Endothelial cell of umbilical vein (primary cell): Measurements from ENCODE around the gene RBMS3. TPM values are rescaled to one million over a fixed set of nuclear protein-coding genes. Genes with fewer than 3 reads are reported as not detected.
"Not testable (repeated sequence)": the region's sequence is repeated elsewhere in the genome, so short reads cannot be mapped to it uniquely, and the experiment has no call there.

Experiments used
- BruUV-seq: library from RNA; stranded (reverse); fragments of 400-500 nt; replicated peaks from 2 replicates; lab custom pipeline; 2021; lab: Mats Ljungman, UMichigan
- CTCF ChIA-PET: fragments of 300-600, 350-600 bp; sonication (Branson Sonifier 250); formaldehyde crosslinking; loops from one replicate; lab custom pipeline; 2021; ENCODE audit warnings: antibody characterized with exemption, inconsistent platforms; lab: Charles Lee
- POLR2A ChIA-PET: fragments of 300-600, 350-600 bp; sonication (Branson Sonifier 250); formaldehyde crosslinking; loops from one replicate; lab custom pipeline; 2021; ENCODE audit warnings: antibody characterized with exemption, inconsistent platforms; lab: Charles Lee
- DNase-seq: peaks from one replicate; pipeline ENCODE4 v3.0.0-alpha.2; 2011; ENCODE audit warnings: low read depth, low spot score
- FAIRE-seq: peaks from 2 replicates; lab custom pipeline; 2011; peaks lifted over from hg19 to GRCh38; lab: Jason Lieb, UNC
- H2AFZ ChIP-seq: 2 replicates; pipeline ENCODE4 v1.6.0; 2012; ENCODE audit warnings: low read depth, low read length, control low read depth, inconsistent platforms
- H3K27ac ChIP-seq: 2 replicates; pipeline ENCODE4 v1.5.1; 2011; ENCODE audit warnings: low read depth, mild to moderate bottlenecking, control low read depth, low read length, moderate library complexity; ENCODE audit not compliant: insufficient read depth
- H3K27me3 ChIP-seq, 2 experiments: 2 replicates each; pipeline versions ENCODE4 v1.6.0 to v1.6.1; 2011; ENCODE audit warnings: low read length in 2 of 2, mixed read lengths in 1 of 2; ENCODE audit not compliant: control insufficient read depth in 2 of 2, insufficient read depth in 2 of 2
- H3K36me3 ChIP-seq, 2 experiments: 2 replicates in 1 of 2; 3 replicates in 1 of 2; pipeline ENCODE4 v1.5.1; 2011; ENCODE audit warnings: low read length in 2 of 2, mild to moderate bottlenecking in 1 of 2, moderate library complexity in 1 of 2; ENCODE audit not compliant: control insufficient read depth in 2 of 2, insufficient read depth in 2 of 2; ENCODE audit errors: extremely low read depth in 1 of 2
- H3K4me1 ChIP-seq: 3 replicates; pipeline ENCODE4 v1.5.1; 2011; ENCODE audit warnings: mild to moderate bottlenecking, low read length; ENCODE audit not compliant: control insufficient read depth, insufficient read depth; ENCODE audit errors: extremely low read depth
- H3K4me2 ChIP-seq: 2 replicates; pipeline ENCODE4 v1.6.1; 2011; ENCODE audit warnings: low read length, control low read depth, mixed read lengths; ENCODE audit not compliant: insufficient read depth
- H3K4me3 ChIP-seq, 3 experiments: fragments of 200-600 bp in 1 of 3; sonication (generic), shearing (Covaris generic) in 1 of 3; replicated peaks in 1 of 3; 2 replicates each; pipeline ENCODE4 v1.5.1; 2011 to 2016; ENCODE audit warnings: control low read depth in 3 of 3, low read length in 3 of 3, mild to moderate bottlenecking in 2 of 3, inconsistent platforms in 1 of 3, low read depth in 1 of 3, moderate library complexity in 1 of 3; ENCODE audit not compliant: insufficient read depth in 1 of 3
- H3K79me2 ChIP-seq: 2 replicates; pipeline ENCODE4 v1.6.0; 2012; ENCODE audit warnings: low read length, inconsistent platforms; ENCODE audit not compliant: control insufficient read depth, insufficient read depth
- H3K9ac ChIP-seq: replicated peaks from 2 replicates; pipeline ENCODE3; 2011; ENCODE audit warnings: low read length, control low read depth; ENCODE audit not compliant: insufficient read depth; ENCODE audit errors: extremely low read depth
- H3K9me1 ChIP-seq: replicated peaks from 3 replicates; pipeline ENCODE4 v1.6.0; 2011; ENCODE audit warnings: mild to moderate bottlenecking, low read length; ENCODE audit not compliant: control insufficient read depth, insufficient read depth; ENCODE audit errors: extremely low read depth
- H3K9me3 ChIP-seq: replicated peaks from 2 replicates; pipeline ENCODE4 v1.5.1; 2012; ENCODE audit warnings: low read length, inconsistent platforms; ENCODE audit not compliant: control insufficient read depth, insufficient read depth
- H4K20me1 ChIP-seq: replicated peaks from 2 replicates; pipeline ENCODE3; 2011; ENCODE audit warnings: mild to moderate bottlenecking, low read length; ENCODE audit not compliant: control insufficient read depth, insufficient read depth; ENCODE audit errors: extremely low read depth
- CTCF ChIP-seq, 2 donors: IDR thresholded peaks; 1 replicate in 1 of 2; 2 replicates in 1 of 2; pipeline ENCODE4 v1.5.1; 2011; ENCODE audit warnings: low read length in 2 of 2, mild to moderate bottlenecking in 2 of 2, moderate library complexity in 2 of 2, control low read depth in 1 of 2, inconsistent platforms in 1 of 2, low read depth in 1 of 2; ENCODE audit not compliant: insufficient read depth in 1 of 2; ENCODE audit errors: extremely low read depth in 1 of 2
- MYC ChIP-seq: IDR thresholded peaks from one replicate; pipeline ENCODE4 v1.6.1; 2011; ENCODE audit warnings: mild to moderate bottlenecking, low read depth, low read length
- POLR2A ChIP-seq: IDR thresholded peaks from 2 replicates; pipeline ENCODE4 v1.6.1; 2012; ENCODE audit warnings: low read depth, mild to moderate bottlenecking, control low read depth, low read length
- dilution Hi-C: fragments of 300-500 bp; cut with MboI; formaldehyde crosslinking; loops from one replicate; pipeline ENCODE4 v1.15.0; 2019; ENCODE audit warnings: low sequenced_read_pairs; ENCODE audit not compliant: extremely low pct_ligation_motif_present
- intact Hi-C: fragments of 100-400 bp; cut with micrococcal nuclease; formaldehyde crosslinking; loops from one replicate; pipeline ENCODE4 v1.10.0; 2022
- polyA plus RNA-seq, 4 experiments: library from polyadenylated mRNA; depleted of rRNA in 3 of 4; stranded (reverse) in 3 of 4; unstranded in 1 of 4; fragments of >200 nt; gene quantifications; 2 replicates each; pipeline versions ENCODE4 v1.2.1 to v1.2.3, GENCODE V29; 2011 to 2012; ENCODE audit warnings: missing spikeins in 1 of 4
- total RNA-seq: library from RNA; stranded (reverse); gene quantifications from 2 replicates; pipeline ENCODE4 v1.2.3, GENCODE V29; 2021

Gene RBMS3
- total and polyA plus RNA-seq, 2 donors (not counting 3 experiments of a cell fraction or from before 2014, with no cell fraction given): 13.6 to 42.3 TPM

DNA sequence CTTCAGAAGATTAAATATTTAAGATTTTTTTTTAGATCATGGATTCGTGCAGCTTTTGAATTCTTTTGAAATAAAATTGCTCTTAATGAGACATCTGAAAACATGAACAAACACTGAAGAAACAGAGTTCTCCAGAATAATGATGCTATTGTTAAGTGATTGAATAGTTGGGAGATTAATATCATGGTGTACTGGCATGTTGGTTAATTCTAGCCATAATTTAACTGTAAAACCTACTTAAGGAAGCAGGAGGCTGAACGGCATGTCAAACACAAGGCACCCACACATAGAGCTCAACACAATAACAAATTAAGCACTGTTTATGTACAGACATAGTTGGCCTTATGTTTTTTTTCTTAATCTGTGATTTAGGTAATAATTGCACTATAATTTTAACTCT lies 185.6 kb downstream of the RBMS3 start:
- Histone ChIP-seq H3K27me3 (no peaks in the 10 kb centered on the region), H3K36me3 (no peaks in the 10 kb centered on the region), H3K9ac (no peak overlapping the region), H3K4me1 (no peaks in the 10 kb centered on the region), H3K4me2 (no peak overlapping the region), H2AFZ (no peak overlapping the region), H3K79me2 (peaks cover 2% of the 10 kb centered on the region), H4K20me1 (no peaks in the 10 kb centered on the region), H3K27ac (no peak overlapping the region), H3K9me1 (no peaks in the 10 kb centered on the region), H3K9me3 (no peaks in the 10 kb centered on the region), H3K4me3 (no peak overlapping the region)
- dilution Hi-C loops (no loop called here), intact Hi-C loops (no loop called here)
- TF ChIP-seq POLR2A: no peak
- BruUV-seq: no TSS peak
- POLR2A ChIA-PET: no interaction called here
- DNase-seq: no peak
- FAIRE-seq: no peak
- CTCF ChIA-PET: interaction anchor here (1.0 to 1.5 kb wide), 4 partner anchors 8 to 99 kb away, joined by 3 to 5 read pairs (median 3); no protein-coding TSS in a partner anchor

DNA sequence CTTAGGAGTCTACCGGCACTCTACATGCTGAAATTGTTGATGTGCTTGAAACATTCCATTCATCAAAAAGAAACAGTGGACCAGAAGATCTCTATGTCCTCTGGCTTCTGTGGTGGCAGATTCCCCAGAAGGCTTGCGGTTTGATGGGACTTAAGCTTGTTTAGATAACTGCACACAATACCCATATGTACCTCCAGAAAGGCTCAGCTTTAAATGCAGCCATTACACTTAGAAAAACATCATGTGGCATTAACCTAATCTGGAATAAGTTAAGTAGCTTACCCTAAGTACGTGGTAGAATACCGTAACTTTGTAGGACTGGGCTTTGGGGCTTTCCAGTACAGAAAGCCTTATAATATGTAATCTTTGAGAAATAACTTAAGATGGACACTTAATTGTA lies 187.3 kb downstream of the RBMS3 start:
- Histone ChIP-seq H4K20me1 (no peaks in the 10 kb centered on the region), H3K4me1 (no peaks in the 10 kb centered on the region), H3K79me2 (peaks cover 2% of the 10 kb centered on the region), H3K9ac (no peak overlapping the region), H3K36me3 (no peaks in the 10 kb centered on the region), H3K4me2 (no peak overlapping the region), H3K27ac (no peak overlapping the region), H3K9me3 (no peaks in the 10 kb centered on the region), H3K9me1 (no peaks in the 10 kb centered on the region), H3K27me3 (no peaks in the 10 kb centered on the region), H3K4me3 (no peak overlapping the region), H2AFZ (no peak overlapping the region)
- no TSS peak for BruUV-seq
- dilution Hi-C loops (no loop called here), intact Hi-C loops (no loop called here)
- FAIRE-seq: no peak
- no peak for TF ChIP-seq CTCF (IDR thresholded peaks at IDR 0.05; ENCODE audit: extremely low read depth in 1 of 2, insufficient read depth in 1 of 2, low read depth in 1 of 2, low read length in 2 of 2)
- TF ChIP-seq MYC: no peak
- DNase-seq: no peak
- POLR2A ChIA-PET: no interaction called here
- CTCF ChIA-PET: interaction anchor here (1.4 kb wide), 1 partner anchor 10 kb away, joined by 5 read pairs; no protein-coding TSS in a partner anchor

- FAIRE-seq, H3K4me3 ChIP-seq, H3K27ac ChIP-seq, H3K9ac ChIP-seq, DNase-seq, intact Hi-C loops, H3K4me2 ChIP-seq, BruUV-seq, H4K20me1 ChIP-seq, H2AFZ ChIP-seq, H3K79me2 ChIP-seq, dilution Hi-C loops, POLR2A ChIA-PET, H3K9me3 ChIP-seq, H3K9me1 ChIP-seq, H3K27me3 ChIP-seq, H3K36me3 ChIP-seq, H3K4me1 ChIP-seq: not testable (repeated sequence)
- CTCF ChIA-PET: interaction anchor here (0.7 to 1.9 kb wide), 4 partner anchors 8 to 21 kb away, joined by 3 to 5 read pairs (median 4); no protein-coding TSS in a partner anchor
These were observed 192.8 kb downstream of the RBMS3 start for GRCh38 chr3:29473481-29474170.
